ENCODE results near the gene PYCR2.
"Not testable (repeated sequence)": the region's sequence is repeated elsewhere in the genome, so short reads cannot be mapped to it uniquely, and the experiment has no call there.

Gene PYCR2

DNA sequence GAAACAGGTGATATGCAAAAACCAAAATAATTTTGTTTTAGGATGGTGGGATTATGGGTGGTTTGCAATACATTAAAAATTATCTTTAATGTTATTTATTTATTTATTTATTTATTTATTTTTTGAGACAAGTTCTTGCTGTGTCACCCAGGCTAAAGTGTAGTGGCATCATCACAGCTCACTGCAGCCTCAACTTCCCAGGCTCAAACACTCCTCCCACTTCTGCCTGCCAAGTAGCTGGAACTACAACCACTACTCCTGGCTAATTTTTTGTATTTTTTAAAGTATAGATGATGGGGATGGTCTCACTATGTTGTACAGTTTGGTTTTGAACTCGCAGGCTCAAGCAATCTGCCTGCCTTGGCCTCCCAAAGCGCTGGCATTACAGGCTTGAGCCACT is 6.5 kb upstream of the PYCR2 start:
- Histone ChIP-seq H3K27ac (ENCODE audit: low read depth, low read length) (no peak overlapping the region), H3K4me3 (ENCODE audit: low read depth in 1 of 2, low read length in 2 of 2) (no peak overlapping the region), H3K36me3 (ENCODE audit: insufficient read depth, low read length) (no peaks in the 10 kb centered on the region), H3K27me3 (ENCODE audit: control insufficient read depth in 1 of 2, insufficient read depth in 2 of 2, low read length in 2 of 2) (no peaks in the 10 kb centered on the region), H3K4me1 (ENCODE audit: insufficient read depth, low read length) (no peaks in the 10 kb centered on the region), H3K9ac (ENCODE audit: low read length) (no peak overlapping the region), H3K9me3 (ENCODE audit: low read length) (no peaks in the 10 kb centered on the region)

GRCh38 chr1:225929462-225929861 is 5.4 kb upstream of the PYCR2 start:
- not testable (repeated sequence) for H3K9ac ChIP-seq (ENCODE audit: low read length); H3K36me3 ChIP-seq (ENCODE audit: insufficient read depth, low read length); H3K9me3 ChIP-seq (ENCODE audit: low read length); H3K4me3 ChIP-seq (ENCODE audit: low read depth in 1 of 2, low read length in 2 of 2); H3K4me1 ChIP-seq (ENCODE audit: insufficient read depth, low read length); H3K27ac ChIP-seq (ENCODE audit: low read depth, low read length); H3K27me3 ChIP-seq (ENCODE audit: control insufficient read depth in 1 of 2, insufficient read depth in 2 of 2, low read length in 2 of 2)

DNA sequence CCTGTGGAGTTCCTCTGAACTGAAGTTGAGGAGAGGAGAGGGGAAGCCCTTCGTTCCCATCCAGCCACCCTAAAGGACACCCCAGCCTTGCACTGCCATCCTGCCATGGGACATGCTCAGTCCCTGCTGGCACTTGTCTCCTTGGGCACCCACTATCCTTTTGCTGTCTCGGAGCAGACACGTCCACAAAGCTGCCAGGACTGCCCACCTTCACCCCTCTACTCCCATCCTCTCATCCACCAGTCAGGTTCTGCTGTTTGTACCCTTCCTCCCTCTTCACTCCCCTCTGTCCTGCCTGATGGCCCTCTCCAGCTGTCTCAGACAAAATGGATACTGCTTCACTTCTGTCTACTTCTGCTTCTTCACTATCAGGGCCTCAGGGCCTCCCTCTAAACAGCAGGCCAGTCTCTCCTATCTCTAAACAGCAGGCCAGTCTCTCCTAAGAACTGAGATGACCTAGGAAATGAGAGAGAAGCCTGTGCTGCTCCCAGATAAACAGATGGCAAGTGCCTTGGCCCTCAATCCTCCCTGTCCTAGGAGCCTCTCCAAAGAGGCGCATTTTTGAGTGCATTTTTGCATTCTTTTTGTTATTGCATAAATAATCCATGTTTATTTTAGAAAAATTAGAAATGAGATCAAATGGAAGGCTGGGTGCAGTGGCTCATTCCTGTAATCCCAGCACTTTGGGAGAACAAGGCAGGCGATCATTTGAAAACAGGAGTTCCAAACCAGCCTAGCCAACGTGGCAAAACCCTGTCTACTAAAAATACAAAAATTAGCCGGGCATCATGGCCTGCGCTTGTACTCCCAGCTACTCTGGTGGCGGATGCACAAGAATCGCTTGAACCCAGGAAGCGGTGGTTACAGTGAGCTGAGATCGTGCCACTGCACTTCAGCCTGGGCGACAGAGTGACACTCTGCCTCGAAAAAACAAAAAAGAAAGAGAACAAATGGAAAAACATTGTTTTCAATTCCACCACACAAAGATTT is 4.4 kb upstream of the PYCR2 start:
- Histone ChIP-seq H3K4me1 (ENCODE audit: insufficient read depth, low read length) (peaks cover under 1% of the 10 kb centered on the region), H3K9ac (ENCODE audit: low read length) (no peak overlapping the region), H3K4me3 (ENCODE audit: low read depth in 1 of 2, low read length in 2 of 2) (no peak overlapping the region), H3K9me3 (ENCODE audit: low read length) (no peaks in the 10 kb centered on the region), H3K27ac (ENCODE audit: low read depth, low read length) (no peak overlapping the region), H3K36me3 (ENCODE audit: insufficient read depth, low read length) (no peaks in the 10 kb centered on the region), H3K27me3 (ENCODE audit: control insufficient read depth in 1 of 2, insufficient read depth in 2 of 2, low read length in 2 of 2) (no peaks in the 10 kb centered on the region)

- Histone ChIP-seq H3K27me3 (ENCODE audit: control insufficient read depth in 1 of 2, insufficient read depth in 2 of 2, low read length in 2 of 2) (no peaks in the 10 kb centered on the region), H3K36me3 (ENCODE audit: insufficient read depth, low read length) (no peaks in the 10 kb centered on the region), H3K9me3 (ENCODE audit: low read length) (no peaks in the 10 kb centered on the region), H3K4me1 (ENCODE audit: insufficient read depth, low read length) (peaks cover 14% of the 10 kb centered on the region), H3K4me3 (ENCODE audit: low read depth in 1 of 2, low read length in 2 of 2) (no peak overlapping the region), H3K27ac (ENCODE audit: low read depth, low read length) (no peak overlapping the region), H3K9ac (ENCODE audit: low read length) (no peak overlapping the region)
These were observed 2.6 kb upstream of the PYCR2 start for GRCh38 chr1:225926551-225927113.

GRCh38 chr1:225923381-225923691 is 714 bp downstream of the PYCR2 start:
- Histone ChIP-seq H3K9ac (ENCODE audit: low read length) (peak overlapping the region; percentile 93), H3K4me3 (ENCODE audit: low read depth in 1 of 2, low read length in 2 of 2) (peak overlapping the region; percentile 95 to 97), H3K36me3 (ENCODE audit: insufficient read depth, low read length) (peaks cover 11% of the 10 kb centered on the region), H3K27me3 (ENCODE audit: control insufficient read depth in 1 of 2, insufficient read depth in 2 of 2, low read length in 2 of 2) (no peaks in the 10 kb centered on the region), H3K4me1 (ENCODE audit: insufficient read depth, low read length) (peaks cover 14% of the 10 kb centered on the region), H3K9me3 (ENCODE audit: low read length) (no peaks in the 10 kb centered on the region), H3K27ac (ENCODE audit: low read depth, low read length) (peak overlapping the region; percentile 97)

GRCh38 chr1:225921734-225922709 is 2.0 kb downstream of the PYCR2 start:
- Histone ChIP-seq H3K27me3 (ENCODE audit: control insufficient read depth in 1 of 2, insufficient read depth in 2 of 2, low read length in 2 of 2) (no peaks in the 10 kb centered on the region), H3K4me3 (ENCODE audit: low read depth in 1 of 2, low read length in 2 of 2) (no peak overlapping the region), H3K9ac (ENCODE audit: low read length) (no peak overlapping the region), H3K27ac (ENCODE audit: low read depth, low read length) (no peak overlapping the region), H3K36me3 (ENCODE audit: insufficient read depth, low read length) (peaks cover 17% of the 10 kb centered on the region), H3K4me1 (ENCODE audit: insufficient read depth, low read length) (peaks cover 14% of the 10 kb centered on the region), H3K9me3 (ENCODE audit: low read length) (no peaks in the 10 kb centered on the region)

DNA sequence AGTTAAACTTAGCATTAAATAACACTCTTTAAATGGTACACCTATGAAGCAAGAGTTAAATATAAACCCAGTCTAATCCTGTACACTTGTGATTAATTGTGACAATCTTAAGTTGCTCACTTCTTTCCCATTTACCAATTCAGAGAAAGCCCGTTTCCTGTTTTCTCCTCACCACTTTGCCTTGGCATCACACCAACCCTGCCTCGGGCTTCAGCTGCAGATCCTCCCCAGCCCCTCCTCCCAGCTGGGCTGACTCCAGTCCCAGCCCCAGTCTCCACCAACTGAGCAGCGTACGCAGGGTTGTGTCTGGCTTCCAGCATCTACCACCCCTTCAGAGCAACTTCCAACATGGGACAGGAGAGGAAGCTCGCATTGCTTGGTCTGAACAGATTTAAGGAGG is 4.1 kb downstream of the PYCR2 start:
- H3K27me3 ChIP-seq (ENCODE audit: control insufficient read depth in 1 of 2, insufficient read depth in 2 of 2, low read length in 2 of 2) = no peaks in the 10 kb centered on the region
- H3K9ac ChIP-seq (ENCODE audit: low read length) = no peak overlapping the region
- peaks cover 22% of the 10 kb centered on the region for H3K36me3 ChIP-seq (ENCODE audit: insufficient read depth, low read length)
- H3K4me3 ChIP-seq (ENCODE audit: low read depth in 1 of 2, low read length in 2 of 2) = no peak overlapping the region
- H3K27ac ChIP-seq (ENCODE audit: low read depth, low read length) = peak overlapping the region; percentile 7
- no peaks in the 10 kb centered on the region for H3K9me3 ChIP-seq (ENCODE audit: low read length)
- peaks cover 14% of the 10 kb centered on the region for H3K4me1 ChIP-seq (ENCODE audit: insufficient read depth, low read length)

DNA sequence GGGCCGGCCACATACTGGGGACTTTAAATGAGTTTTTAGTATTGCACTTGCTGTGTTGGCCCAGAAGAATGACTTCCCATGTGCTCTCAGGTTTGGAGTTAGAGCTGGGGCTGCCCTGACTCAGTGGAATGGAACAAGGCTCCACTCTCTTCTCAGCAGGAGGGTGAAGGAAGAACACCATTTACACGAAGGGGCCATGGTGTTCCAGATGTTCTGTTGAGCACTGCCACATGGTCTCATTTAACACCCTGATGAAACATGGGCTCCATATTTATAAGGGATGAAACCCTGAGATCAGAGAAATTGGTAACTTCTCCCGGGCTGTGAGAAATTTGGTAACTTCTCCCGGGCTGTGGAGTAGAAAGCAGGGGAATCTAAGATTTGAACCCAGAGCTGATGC is 5.8 kb downstream of the PYCR2 start:
- Histone ChIP-seq H3K27me3 (ENCODE audit: control insufficient read depth in 1 of 2, insufficient read depth in 2 of 2, low read length in 2 of 2) (no peaks in the 10 kb centered on the region), H3K27ac (ENCODE audit: low read depth, low read length) (no peak overlapping the region), H3K9ac (ENCODE audit: low read length) (no peak overlapping the region), H3K9me3 (ENCODE audit: low read length) (no peaks in the 10 kb centered on the region), H3K36me3 (ENCODE audit: insufficient read depth, low read length) (peaks cover 22% of the 10 kb centered on the region), H3K4me3 (ENCODE audit: low read depth in 1 of 2, low read length in 2 of 2) (no peak overlapping the region), H3K4me1 (ENCODE audit: insufficient read depth, low read length) (peaks cover 11% of the 10 kb centered on the region)

- peaks cover 27% of the 10 kb centered on the region for H3K36me3 ChIP-seq (ENCODE audit: insufficient read depth, low read length)
These were observed 6.5 kb downstream of the PYCR2 start for GRCh38 chr1:225917536-225917935.

GRCh38 chr1:225917101-225917500 is 6.9 kb downstream of the PYCR2 start:
- Histone ChIP-seq H3K9ac (ENCODE audit: low read length) (no peak overlapping the region), H3K36me3 (ENCODE audit: insufficient read depth, low read length) (peaks cover 27% of the 10 kb centered on the region)

More at GRCh38 chr1:225917536-225917935, 6.5 kb downstream of the PYCR2 start:
- Histone ChIP-seq H3K4me1 (ENCODE audit: insufficient read depth, low read length) (peaks cover 4% of the 10 kb centered on the region), H3K27me3 (ENCODE audit: control insufficient read depth in 1 of 2, insufficient read depth in 2 of 2, low read length in 2 of 2) (no peaks in the 10 kb centered on the region), H3K9me3 (ENCODE audit: low read length) (no peaks in the 10 kb centered on the region), H3K4me3 (ENCODE audit: low read depth in 1 of 2, low read length in 2 of 2) (no peak overlapping the region), H3K27ac (ENCODE audit: low read depth, low read length) (no peak overlapping the region), H3K9ac (ENCODE audit: low read length) (no peak overlapping the region)

DNA sequence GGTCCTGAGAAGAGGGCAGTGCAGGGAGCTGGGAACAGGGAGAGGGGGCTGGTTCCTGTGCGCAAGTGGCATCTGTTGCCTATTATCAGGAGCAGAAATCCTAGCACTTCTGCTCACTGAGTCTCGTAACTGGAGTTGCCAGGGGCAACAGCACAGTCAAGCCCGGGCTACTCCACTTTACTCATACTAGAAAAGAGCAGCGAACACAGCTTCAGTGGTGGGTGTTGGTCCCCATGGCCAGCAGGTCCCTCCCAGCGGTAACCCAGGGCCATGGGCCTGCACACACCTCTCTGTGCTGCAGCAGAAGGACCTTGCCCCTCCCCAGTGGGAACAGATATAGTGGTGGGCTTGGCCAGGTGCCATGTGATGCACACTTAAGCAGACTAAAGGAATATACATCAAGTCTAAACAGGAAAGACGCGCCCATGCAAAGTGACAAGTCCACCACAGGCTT is 8.5 kb downstream of the PYCR2 start:
- H3K9me3 ChIP-seq (ENCODE audit: low read length) = no peaks in the 10 kb centered on the region
- no peaks in the 10 kb centered on the region for H3K4me1 ChIP-seq (ENCODE audit: insufficient read depth, low read length)
- peaks cover 21% of the 10 kb centered on the region for H3K36me3 ChIP-seq (ENCODE audit: insufficient read depth, low read length)
- no peak overlapping the region for H3K4me3 ChIP-seq (ENCODE audit: low read depth in 1 of 2, low read length in 2 of 2)
- H3K27me3 ChIP-seq (ENCODE audit: control insufficient read depth in 1 of 2, insufficient read depth in 2 of 2, low read length in 2 of 2) = no peaks in the 10 kb centered on the region
- H3K9ac ChIP-seq (ENCODE audit: low read length) = no peak overlapping the region
- H3K27ac ChIP-seq (ENCODE audit: low read depth, low read length) = no peak overlapping the region

More at GRCh38 chr1:225917101-225917500, 6.9 kb downstream of the PYCR2 start:
- H3K27me3 ChIP-seq (ENCODE audit: control insufficient read depth in 1 of 2, insufficient read depth in 2 of 2, low read length in 2 of 2) = no peaks in the 10 kb centered on the region
- H3K4me1 ChIP-seq (ENCODE audit: insufficient read depth, low read length) = no peaks in the 10 kb centered on the region
- H3K27ac ChIP-seq (ENCODE audit: low read depth, low read length) = no peak overlapping the region
- no peak overlapping the region for H3K4me3 ChIP-seq (ENCODE audit: low read depth in 1 of 2, low read length in 2 of 2)
- no peaks in the 10 kb centered on the region for H3K9me3 ChIP-seq (ENCODE audit: low read length)

All from muscle layer of colon (tissue), 2 donors.